GM12873 (cell line): ENCODE measurements around the gene EPO.

Experiments
- CTCF ChIP-seq: IDR thresholded peaks from 2 replicates; pipeline ENCODE4 v1.5.1; 2012; ENCODE audit warnings: low read depth, mild to moderate bottlenecking, moderate library complexity, low read length, control low read depth; ENCODE audit not compliant: insufficient read depth; ENCODE audit errors: missing control alignments

The EPO gene

GRCh38 chr7:100720279-100720670 lies at the start of gene EPO:
EPO (plus strand) TSS chr7:100720468; CDS start chr7:100720981, 513 bp downstream.
- no peak for TF ChIP-seq CTCF

- TF ChIP-seq CTCF: no peak
Measured at GRCh38 chr7:100671353-100672327, 48.6 kb upstream of the EPO start.

GRCh38 chr7:100673302-100673941 lies 46.8 kb upstream of the EPO start, which contains the start of gene GNB2:
GNB2 (plus strand) TSS chr7:100673740; CDS start chr7:100676266, 2,526 bp downstream.
- TF ChIP-seq CTCF: no peak

- no peak for TF ChIP-seq CTCF
Measured at GRCh38 chr7:100673942-100674410, 46.3 kb upstream of the EPO start.

- no peak for TF ChIP-seq CTCF
Measured at GRCh38 chr7:100674411-100675104, 45.7 kb upstream of the EPO start.

- no peak for TF ChIP-seq CTCF
Measured at GRCh38 chr7:100675105-100675451, 45.2 kb upstream of the EPO start.
